NCI-H524 treated with DMSO at 0.1 percent for 48 hours (cell line): ENCODE data around the gene HGF.

Source experiments
- DNase-seq: peaks from one replicate; lab custom pipeline; 2025; lab: John Stamatoyannopoulos, UW

Gene HGF

GRCh38 chr7:81682873-81683272 is 87.0 kb downstream of the HGF start:
- no peak for DNase-seq

- no peak for DNase-seq
Measured at GRCh38 chr7:81680120-81680519, 89.7 kb downstream of the HGF start.

- DNase-seq: peak; percentile 73
Measured at GRCh38 chr7:81676813-81677212, 93.0 kb downstream of the HGF start.

DNA sequence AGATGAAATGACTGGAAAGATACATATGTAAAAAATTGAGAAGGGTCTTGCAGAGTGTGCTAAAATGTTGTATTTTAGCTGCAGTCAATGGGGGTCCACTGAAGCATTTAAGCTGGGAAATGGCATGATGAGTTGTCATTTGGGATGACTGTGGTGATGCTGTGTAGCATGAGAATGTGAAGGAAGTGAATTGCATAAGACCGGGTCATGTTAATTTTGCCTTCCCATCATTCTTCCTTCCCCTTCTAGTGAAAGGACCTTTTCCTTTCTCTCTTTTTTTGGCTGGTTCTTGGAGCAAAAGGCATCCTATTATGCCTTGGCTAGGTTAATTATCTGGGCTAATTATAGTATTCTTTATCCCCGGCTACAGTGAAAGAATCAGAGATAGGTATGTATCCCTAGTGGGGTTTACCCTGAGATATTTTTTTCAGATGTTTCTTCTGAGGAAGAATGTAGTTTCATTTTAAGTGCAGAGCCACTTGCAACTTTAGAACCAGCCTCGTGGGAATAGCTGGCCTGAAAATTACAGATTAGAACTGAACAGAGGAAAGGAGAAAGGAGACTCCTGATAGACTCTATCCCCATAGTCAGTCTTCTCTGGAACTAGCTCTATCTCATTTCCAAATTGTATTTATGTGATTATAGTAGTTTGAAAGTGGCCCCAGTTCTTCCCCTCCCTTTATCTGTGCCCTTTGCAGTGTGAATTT is 93.6 kb downstream of the HGF start:
- no peak for DNase-seq

- no peak for DNase-seq
Measured at GRCh38 chr7:81674431-81674830, 95.4 kb downstream of the HGF start.

DNA sequence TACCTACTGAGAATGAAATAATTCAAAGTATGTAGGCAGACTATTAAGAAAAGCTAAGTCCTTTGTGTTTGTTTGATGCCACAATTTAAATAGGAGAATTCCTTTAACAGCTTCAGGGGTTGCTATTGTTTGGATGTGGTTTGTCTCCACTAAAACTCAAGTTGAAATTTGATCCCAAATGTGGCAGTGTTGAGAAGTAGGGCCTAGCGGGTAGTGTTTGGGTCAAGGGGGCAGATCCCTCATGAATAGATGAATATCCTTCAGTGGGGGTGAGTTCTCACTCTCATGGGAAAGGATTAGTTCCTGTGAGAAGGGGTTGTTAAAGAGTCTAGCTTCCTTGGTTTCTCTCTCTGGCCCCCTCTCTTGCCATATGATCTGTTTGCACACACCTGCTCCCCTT is 97.0 kb downstream of the HGF start:
- DNase-seq: peak; percentile 92

- no peak for DNase-seq
Measured at GRCh38 chr7:81669476-81670105, 100.3 kb downstream of the HGF start.

DNA sequence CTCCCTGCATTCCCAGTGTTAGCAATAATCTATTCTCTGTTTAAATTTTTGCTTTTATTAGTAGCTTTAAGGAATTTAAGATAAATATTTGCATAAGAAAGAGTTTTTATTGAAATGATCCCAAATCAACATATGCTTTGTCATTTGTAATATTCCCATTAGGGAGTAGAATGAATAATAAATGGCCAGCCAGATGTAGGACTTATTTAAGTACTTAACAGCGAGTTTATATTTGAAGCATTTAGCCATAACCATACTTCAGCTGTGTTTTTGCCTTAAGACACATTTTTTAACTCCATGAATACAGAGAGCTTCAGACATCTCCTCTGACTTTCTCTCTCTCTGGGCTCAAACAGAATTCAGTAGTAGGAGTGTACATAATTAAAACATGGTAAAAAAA is 103.6 kb downstream of the HGF start:
- no peak for DNase-seq

GRCh38 chr7:81665236-81665635 is 104.6 kb downstream of the HGF start:
- peak; percentile 69 for DNase-seq

- peak; percentile 35 for DNase-seq
Measured at GRCh38 chr7:81664304-81664703, 105.5 kb downstream of the HGF start.

GRCh38 chr7:81662531-81662930 is 107.3 kb downstream of the HGF start:
- no peak for DNase-seq

DNA sequence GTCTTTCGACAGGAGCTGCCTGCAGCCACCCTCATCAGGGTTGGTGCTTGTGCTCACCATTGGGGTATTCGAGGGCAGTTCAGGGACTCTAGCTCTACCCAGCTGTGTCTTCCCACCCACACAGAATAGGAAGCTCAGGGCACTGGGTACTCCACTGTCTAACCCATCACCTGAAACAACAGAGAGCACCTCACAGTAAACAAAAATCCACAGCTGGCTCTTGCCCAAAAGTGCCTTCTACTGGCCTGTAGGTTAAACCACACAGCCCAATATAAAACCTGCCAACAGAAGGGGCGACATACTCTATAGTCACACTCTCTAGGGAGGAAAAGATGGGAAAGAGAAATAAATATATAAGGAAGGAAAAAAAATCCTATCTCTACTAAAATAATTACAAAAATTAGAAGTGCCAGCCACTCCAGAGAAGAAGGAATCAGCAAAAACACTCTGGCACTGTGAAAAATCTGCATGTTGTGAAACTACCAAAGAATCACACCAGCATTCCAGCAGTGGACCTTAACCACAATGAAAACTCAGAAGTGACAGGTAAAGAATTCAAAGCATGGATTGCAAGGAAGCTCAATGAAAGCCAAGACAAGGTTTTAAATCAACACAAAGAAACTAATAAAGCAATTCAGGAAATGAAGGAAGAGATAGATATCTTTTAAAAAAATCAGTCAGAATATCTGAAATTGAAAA is 110.0 kb downstream of the HGF start:
- DNase-seq: no peak

DNA sequence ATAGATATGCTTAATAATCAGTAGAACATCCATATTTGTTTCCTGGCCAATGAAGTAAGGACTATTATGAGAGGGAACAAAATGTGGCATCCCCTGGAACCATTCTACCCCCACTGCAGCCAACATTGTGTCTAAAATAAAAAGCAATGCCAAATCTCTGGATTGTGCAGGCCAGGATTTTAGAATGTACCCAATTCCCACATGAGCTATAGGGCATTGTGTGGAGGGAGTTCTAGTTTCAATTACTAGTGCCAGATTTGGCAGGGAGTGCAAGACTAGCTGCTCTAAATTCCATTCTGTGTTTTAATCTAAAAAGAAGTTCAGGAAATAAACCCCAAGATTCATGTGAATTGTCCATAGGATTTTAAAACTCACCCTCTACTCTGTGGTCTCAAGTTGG is 112.3 kb downstream of the HGF start:
- DNase-seq: no peak

DNA sequence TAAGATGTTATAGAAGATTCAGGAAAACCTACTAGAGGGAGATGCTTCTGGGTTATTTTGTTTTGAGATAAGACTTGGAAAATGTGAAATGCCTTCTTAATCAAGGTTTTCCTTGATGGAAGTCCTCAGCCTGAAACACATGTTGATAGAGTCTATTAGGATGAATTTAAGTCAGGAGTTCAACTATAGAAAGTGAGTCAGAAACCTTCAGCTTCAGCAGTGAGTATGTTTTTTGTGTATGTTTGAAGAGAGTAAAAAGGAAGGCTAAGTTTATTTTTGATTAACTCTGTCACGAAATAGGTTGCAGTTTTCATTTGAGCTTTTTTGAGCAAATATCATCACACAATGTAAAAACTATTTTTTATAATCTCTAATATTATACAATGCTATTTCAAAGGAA is 114.6 kb downstream of the HGF start:
- no peak for DNase-seq

DNA sequence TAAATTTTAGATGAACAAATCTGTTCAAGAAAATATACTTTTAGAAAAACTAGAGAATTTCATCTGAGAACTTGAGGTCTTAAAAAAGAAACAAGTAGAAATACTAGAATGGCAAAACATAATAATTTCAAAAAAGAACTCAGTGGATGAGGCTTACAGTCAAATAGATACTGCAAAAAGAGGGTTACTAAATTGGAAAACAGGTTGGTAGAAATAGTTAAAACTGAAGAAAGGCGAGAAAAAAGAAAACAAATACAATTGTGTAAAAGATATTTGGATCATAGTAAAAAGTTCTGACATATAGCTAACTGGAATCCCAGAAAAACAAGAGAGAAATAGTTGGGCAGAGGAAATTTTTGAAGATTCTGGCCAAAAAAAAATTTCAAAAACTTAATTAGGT is 117.6 kb downstream of the HGF start:
- no peak for DNase-seq
